H9 (cell line): ENCODE measurements around the gene CYFIP1. TPM values are rescaled to one million over a fixed set of nuclear protein-coding genes. Genes with fewer than 3 reads are reported as not detected.

Experiments
- DNase-seq: peaks from one replicate; pipeline ENCODE4 v3.0.0-alpha.2; 2017
- H2AFZ ChIP-seq: one replicate; pipeline ENCODE4 v1.6.1; 2013; ENCODE audit warnings: mild to moderate bottlenecking, low read length, control low read depth, moderate library complexity
- H2AK5ac ChIP-seq: 2 replicates; pipeline ENCODE4 v1.6.1; 2013; ENCODE audit warnings: low read length, control low read depth, mixed read lengths; ENCODE audit not compliant: insufficient read length
- H2BK120ac ChIP-seq: one replicate; pipeline ENCODE4 v1.6.1; 2013; ENCODE audit warnings: low read depth, mild to moderate bottlenecking, low read length, control low read depth, inconsistent platforms; ENCODE audit not compliant: poor library complexity, severe bottlenecking
- H2BK12ac ChIP-seq: 2 replicates; pipeline ENCODE4 v1.6.1; 2013; ENCODE audit warnings: low read length, control low read depth, mixed read lengths, low read depth; ENCODE audit not compliant: insufficient read length
- H2BK15ac ChIP-seq: 2 replicates; pipeline ENCODE4 v1.6.1; 2013; ENCODE audit warnings: low read depth, low read length, control low read depth
- H2BK20ac ChIP-seq: one replicate; pipeline ENCODE4 v1.6.1; 2013; ENCODE audit warnings: low read depth, mild to moderate bottlenecking, low read length, control low read depth, inconsistent platforms; ENCODE audit not compliant: poor library complexity, severe bottlenecking
- H2BK5ac ChIP-seq: 2 replicates; pipeline ENCODE4 v1.6.1; 2013; ENCODE audit warnings: low read length, control low read depth, mixed read lengths; ENCODE audit not compliant: insufficient read length
- H3K14ac ChIP-seq: 2 replicates; pipeline ENCODE4 v1.6.1; 2013; ENCODE audit warnings: low read length, control low read depth; ENCODE audit not compliant: insufficient read depth
- H3K18ac ChIP-seq: 2 replicates; pipeline ENCODE4 v1.6.1; 2013; ENCODE audit warnings: low read depth, mild to moderate bottlenecking, mixed read lengths, low read length, control low read depth; ENCODE audit not compliant: insufficient read length
- H3K23ac ChIP-seq: 2 replicates; pipeline ENCODE4 v1.6.1; 2013; ENCODE audit warnings: low read length, control low read depth, mixed read lengths, low read depth; ENCODE audit not compliant: insufficient read length
- H3K23me2 ChIP-seq: 2 replicates; pipeline ENCODE4 v1.6.1; 2013; ENCODE audit warnings: low read depth, mild to moderate bottlenecking, mixed read lengths, low read length, control low read depth; ENCODE audit not compliant: insufficient read length, poor library complexity, severe bottlenecking
- H3K27ac ChIP-seq: 2 replicates; pipeline ENCODE4 v1.5.1; 2013; ENCODE audit warnings: low read length, control low read depth, mixed read lengths, low read depth; ENCODE audit not compliant: insufficient read length
- H3K27me3 ChIP-seq: 2 replicates; pipeline ENCODE4 v1.6.1; 2013; ENCODE audit warnings: low read length, control low read depth, inconsistent platforms; ENCODE audit not compliant: insufficient read depth
- H3K4ac ChIP-seq: 2 replicates; pipeline ENCODE4 v1.6.1; 2013; ENCODE audit warnings: low read depth, mild to moderate bottlenecking, control low read depth, inconsistent platforms, low read length, moderate library complexity
- H3K4me1 ChIP-seq: 2 replicates; pipeline ENCODE4 v1.6.1; 2013; ENCODE audit warnings: low read length, control low read depth, inconsistent platforms; ENCODE audit not compliant: insufficient read depth
- H3K4me2 ChIP-seq: 2 replicates; pipeline ENCODE4 v1.6.1; 2013; ENCODE audit warnings: low read length, control low read depth, mixed read lengths; ENCODE audit not compliant: insufficient read length, insufficient read depth
- H3K56ac ChIP-seq: 2 replicates; pipeline ENCODE4 v1.6.1; 2013; ENCODE audit warnings: low read depth, mild to moderate bottlenecking, mixed read lengths, low read length, control low read depth; ENCODE audit not compliant: insufficient read length
- H3K79me1 ChIP-seq: 2 replicates; pipeline ENCODE4 v1.6.1; 2013; ENCODE audit warnings: low read depth, mild to moderate bottlenecking, moderate library complexity, low read length, control low read depth, inconsistent platforms; ENCODE audit not compliant: insufficient read depth, poor library complexity, severe bottlenecking
- H3K79me2 ChIP-seq: 2 replicates; pipeline ENCODE4 v1.6.1; 2013; ENCODE audit warnings: low read length, control low read depth, inconsistent platforms; ENCODE audit not compliant: insufficient read depth
- H3K9ac ChIP-seq: 2 replicates; pipeline ENCODE4 v1.6.1; 2013; ENCODE audit warnings: low read length, control low read depth, mixed read lengths; ENCODE audit not compliant: insufficient read length; ENCODE audit errors: extremely low read depth
- H3K9me3 ChIP-seq: one replicate; pipeline ENCODE4 v1.6.1; 2013; ENCODE audit warnings: low read depth, low read length, inconsistent platforms; ENCODE audit not compliant: control insufficient read depth
- H3T11ph ChIP-seq: one replicate; pipeline ENCODE4 v1.6.1; 2013; ENCODE audit warnings: mild to moderate bottlenecking, low read length, control low read depth, inconsistent platforms
- H4K20me1 ChIP-seq: one replicate; pipeline ENCODE4 v1.6.1; 2013; ENCODE audit not compliant: control insufficient read depth, insufficient read length, insufficient read depth
- H4K5ac ChIP-seq: 2 replicates; pipeline ENCODE4 v1.6.1; 2013; ENCODE audit warnings: low read depth, mild to moderate bottlenecking, mixed read lengths, low read length, control low read depth; ENCODE audit not compliant: insufficient read length
- H4K8ac ChIP-seq: replicated peaks from 2 replicates; pipeline ENCODE4 v1.6.1; 2013; ENCODE audit warnings: low read length, control low read depth, mixed read lengths, low read depth; ENCODE audit not compliant: insufficient read length
- H4K91ac ChIP-seq: 2 replicates; pipeline ENCODE4 v1.6.1; 2013; ENCODE audit warnings: low read depth, mild to moderate bottlenecking, moderate library complexity, mixed read lengths, low read length, control low read depth; ENCODE audit not compliant: insufficient read length
- H3K27ac Mint-ChIP-seq, 3 experiments: 2 replicates in 2 of 3; 3 replicates in 1 of 3; pipeline ENCODE4 v1.8.0; 2020 to 2021; ENCODE audit warnings: mixed read lengths in 3 of 3, mild to moderate bottlenecking in 1 of 3, moderate library complexity in 1 of 3
- H3K27me3 Mint-ChIP-seq: 2 replicates; pipeline ENCODE4 v1.8.0; 2021; ENCODE audit warnings: low read depth, mild to moderate bottlenecking, moderate library complexity, mixed read lengths
- H3K36me3 Mint-ChIP-seq, 3 experiments: 2 replicates in 2 of 3; 3 replicates in 1 of 3; pipeline ENCODE4 v1.8.0; 2020 to 2021; ENCODE audit warnings: low read depth in 3 of 3, mixed read lengths in 3 of 3; ENCODE audit not compliant: insufficient read depth in 1 of 3
- H3K4me1 Mint-ChIP-seq, 2 experiments: 2 replicates each; pipeline ENCODE4 v1.8.0; 2020; ENCODE audit warnings: mixed read lengths in 2 of 2
- H3K4me3 Mint-ChIP-seq, 2 experiments: 2 replicates in 1 of 2; 3 replicates in 1 of 2; pipeline ENCODE4 v1.8.0; 2020 to 2021; ENCODE audit warnings: mild to moderate bottlenecking in 2 of 2, mixed read lengths in 2 of 2, moderate library complexity in 1 of 2
- H3K9me3 Mint-ChIP-seq, 2 experiments: 2 replicates in 1 of 2; 3 replicates in 1 of 2; pipeline ENCODE4 v1.8.0; 2020; ENCODE audit warnings: mild to moderate bottlenecking in 2 of 2, mixed read lengths in 2 of 2, moderate library complexity in 1 of 2
- WGBS: extraction: QIAGEN DNeasy Blood & Tissue Kit; methylation state at CpG from one replicate; pipeline ENCODE4 v1.1.7; 2013; ENCODE audit warnings: missing lambda C conversion rate, low lambda C conversion rate, mixed read lengths; ENCODE audit not compliant: insufficient read length; ENCODE audit errors: extremely low coverage; 5-methylcytosine and 5-hydroxymethylcytosine counted together
- total RNA-seq: library from RNA; stranded (reverse); gene quantifications from 2 replicates; pipeline ENCODE4 v1.2.1, GENCODE V29; 2021
- TF ChIP-seq, protein P1 (sequence below): fragments of 200-600 bp; sonication (generic); conservative IDR thresholded peaks from 3 replicates; pipeline ENCODE4 v1.8.0; 2021; ENCODE audit warnings: antibody characterized with exemption, mild to moderate bottlenecking

CYFIP1 gene
- total RNA-seq, 1 experiment from 2014 or later: 71.2 TPM

GRCh38 chr15:22968366-22968765 is 11.8 kb downstream of the CYFIP1 start:
- TF ChIP-seq, protein P1, sequence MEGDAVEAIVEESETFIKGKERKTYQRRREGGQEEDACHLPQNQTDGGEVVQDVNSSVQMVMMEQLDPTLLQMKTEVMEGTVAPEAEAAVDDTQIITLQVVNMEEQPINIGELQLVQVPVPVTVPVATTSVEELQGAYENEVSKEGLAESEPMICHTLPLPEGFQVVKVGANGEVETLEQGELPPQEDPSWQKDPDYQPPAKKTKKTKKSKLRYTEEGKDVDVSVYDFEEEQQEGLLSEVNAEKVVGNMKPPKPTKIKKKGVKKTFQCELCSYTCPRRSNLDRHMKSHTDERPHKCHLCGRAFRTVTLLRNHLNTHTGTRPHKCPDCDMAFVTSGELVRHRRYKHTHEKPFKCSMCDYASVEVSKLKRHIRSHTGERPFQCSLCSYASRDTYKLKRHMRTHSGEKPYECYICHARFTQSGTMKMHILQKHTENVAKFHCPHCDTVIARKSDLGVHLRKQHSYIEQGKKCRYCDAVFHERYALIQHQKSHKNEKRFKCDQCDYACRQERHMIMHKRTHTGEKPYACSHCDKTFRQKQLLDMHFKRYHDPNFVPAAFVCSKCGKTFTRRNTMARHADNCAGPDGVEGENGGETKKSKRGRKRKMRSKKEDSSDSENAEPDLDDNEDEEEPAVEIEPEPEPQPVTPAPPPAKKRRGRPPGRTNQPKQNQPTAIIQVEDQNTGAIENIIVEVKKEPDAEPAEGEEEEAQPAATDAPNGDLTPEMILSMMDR: no peak
- Mint-ChIP-seq H3K36me3 (peaks cover 0 to 6% (median 3%) of the 10 kb centered on the region in 3 experiments; a peak in 4 of 7 replicates), H3K9me3 (no peaks in the 10 kb centered on the region; a peak in 2 of 5 replicates), H3K27me3 (no peaks in the 10 kb centered on the region), H3K27ac (peak overlapping the region in 1 of 3 experiments; percentile 19; a peak in 2 of 7 replicates), H3K4me1 (peaks cover 15 to 17% of the 10 kb centered on the region in 2 experiments), H3K4me3 (no peak overlapping the region)
- Histone ChIP-seq H2BK12ac (no peak overlapping the region), H3K56ac (no peak overlapping the region), H3K9me3 (no peaks in the 10 kb centered on the region), H3K79me1 (peaks cover 1% of the 10 kb centered on the region), H3K27me3 (no peaks in the 10 kb centered on the region), H3K23ac (no peak overlapping the region), H2BK120ac (no peak overlapping the region), H2AFZ (no peak overlapping the region), H2BK15ac (no peak overlapping the region), H4K5ac (no peak overlapping the region), H3K4me2 (no peak overlapping the region), H3T11ph (no peak overlapping the region), H3K14ac (no peak overlapping the region), H4K91ac (no peak overlapping the region), H2AK5ac (no peak overlapping the region), H3K27ac (no peak overlapping the region), H3K9ac (no peak overlapping the region), H3K79me2 (peaks cover 6% of the 10 kb centered on the region; the same call in 1 of the 2 replicates), H3K4me1 (peaks cover 5% of the 10 kb centered on the region; the same call in 1 of the 2 replicates), H2BK20ac (no peak overlapping the region), H2BK5ac (no peak overlapping the region), H4K20me1 (no peaks in the 10 kb centered on the region), H3K18ac (no peak overlapping the region), H3K23me2 (no peaks in the 10 kb centered on the region), H4K8ac (no peak overlapping the region), H3K4ac (no peak overlapping the region)
- WGBS: no CpG with 5 or more reads among the region's 5 CpGs
- DNase-seq: no peak
